GM23338 (cell line): ENCODE measurements around the gene PVR. TPM values are rescaled to one million over a fixed set of nuclear protein-coding genes. Genes with fewer than 3 reads are reported as not detected.

Source experiments
- ATAC-seq: fragments of 200-7000 bp; cut with Tn5 transposase; 3 replicates; pipeline ENCODE4 v1.9.1; 2020
- DNase-seq: peaks from one replicate; pipeline ENCODE4 v3.0.0-alpha.2; 2015; ENCODE audit warnings: low spot score
- H2AFZ ChIP-seq: fragments of 200-600 bp; sonication (generic); 2 replicates; pipeline ENCODE4 v1.8.0; 2016; ENCODE audit warnings: antibody characterized with exemption, mild to moderate bottlenecking, moderate library complexity
- H3F3A ChIP-seq: fragments of 200-600 bp; sonication (generic); replicated peaks from 2 replicates; pipeline ENCODE4 v1.8.0; 2017; ENCODE audit warnings: antibody characterized with exemption, mixed run types, low read depth
- H3K27ac ChIP-seq: fragments of 200-600 bp; sonication (generic); 2 replicates; pipeline ENCODE4 v1.6.1; 2016; ENCODE audit warnings: low read depth
- H3K27me3 ChIP-seq: fragments of 200-600 bp; sonication (generic); 2 replicates; pipeline ENCODE4 v1.8.0; 2016; ENCODE audit warnings: mild to moderate bottlenecking, mixed run types, moderate library complexity; ENCODE audit not compliant: insufficient read depth
- H3K36me3 ChIP-seq: fragments of 200-600 bp; sonication (generic); 2 replicates; pipeline ENCODE4 v1.8.0; 2016; ENCODE audit warnings: mild to moderate bottlenecking; ENCODE audit not compliant: insufficient read depth
- H3K4me1 ChIP-seq: fragments of 200-600 bp; sonication (generic); 2 replicates; pipeline ENCODE4 v1.8.0; 2016; ENCODE audit warnings: mild to moderate bottlenecking, moderate library complexity; ENCODE audit not compliant: insufficient read depth
- H3K4me2 ChIP-seq: fragments of 200-600 bp; sonication (generic); 2 replicates; pipeline ENCODE4 v1.7.1; 2017; ENCODE audit warnings: mixed run types
- H3K4me3 ChIP-seq: fragments of 200-600 bp; sonication (generic); 2 replicates; pipeline ENCODE4 v1.6.1; 2016; ENCODE audit warnings: mixed run types
- H3K79me2 ChIP-seq: fragments of 200-600 bp; sonication (generic); replicated peaks from 2 replicates; pipeline ENCODE4 v1.8.0; 2017; ENCODE audit warnings: mild to moderate bottlenecking; ENCODE audit not compliant: insufficient read depth
- H3K9me2 ChIP-seq: fragments of 200-600 bp; sonication (generic); 2 replicates; pipeline ENCODE4 v1.8.0; 2017; ENCODE audit not compliant: insufficient read depth
- H4K20me1 ChIP-seq: fragments of 200-600 bp; sonication (generic); replicated peaks from 2 replicates; pipeline ENCODE4 v1.8.0; 2017; ENCODE audit warnings: mild to moderate bottlenecking; ENCODE audit not compliant: insufficient read depth
- H3K27ac Mint-ChIP-seq: 2 replicates; pipeline ENCODE4 v1.8.0; 2020; ENCODE audit warnings: inconsistent platforms, mild to moderate bottlenecking, moderate library complexity, mixed read lengths
- H3K27me3 Mint-ChIP-seq: 3 replicates; pipeline ENCODE4 v1.8.0; 2022; ENCODE audit warnings: low read depth, mild to moderate bottlenecking, moderate library complexity, mixed read lengths, inconsistent platforms; ENCODE audit not compliant: insufficient read depth, poor library complexity
- H3K36me3 Mint-ChIP-seq: 3 replicates; pipeline ENCODE4 v1.8.0; 2021; ENCODE audit warnings: low read depth, mild to moderate bottlenecking, inconsistent platforms, moderate library complexity, mixed read lengths
- H3K4me1 Mint-ChIP-seq: 3 replicates; pipeline ENCODE4 v1.8.0; 2020; ENCODE audit warnings: mild to moderate bottlenecking, inconsistent platforms, mixed read lengths
- H3K4me3 Mint-ChIP-seq: 3 replicates; pipeline ENCODE4 v1.8.0; 2021; ENCODE audit warnings: moderate library complexity, mild to moderate bottlenecking, inconsistent platforms, mixed read lengths
- H3K9me3 Mint-ChIP-seq: 3 replicates; pipeline ENCODE4 v1.8.0; 2020; ENCODE audit warnings: moderate library complexity, mild to moderate bottlenecking, inconsistent platforms, mixed read lengths
- CREB1 ChIP-seq: fragments of 250-450 bp; sonication (Bioruptor Pico); IDR thresholded peaks from 2 replicates; pipeline ENCODE4 v1.5.0; 2020; ENCODE audit warnings: low read depth, mild to moderate bottlenecking, moderate library complexity
- CTCF ChIP-seq, 2 experiments: fragments of 200-600 bp in 1 of 2; sonication (generic) in 1 of 2; conservative IDR thresholded peaks; 2 replicates each; pipeline versions ENCODE4 v1.5.1 to v1.6.1; 2016 to 2017; ENCODE audit warnings: antibody characterized with exemption in 2 of 2, low read depth in 2 of 2, mild to moderate bottlenecking in 2 of 2, moderate library complexity in 1 of 2
- EZH2phosphoT487 ChIP-seq: fragments of 200-600 bp; sonication (generic); IDR thresholded peaks from one replicate; pipeline ENCODE4 v1.8.1; 2018; ENCODE audit warnings: antibody characterized with exemption; ENCODE audit not compliant: unreplicated experiment
- NANOG ChIP-seq: IDR thresholded peaks from 2 replicates; pipeline ENCODE4 v1.6.1; 2016; ENCODE audit warnings: antibody characterized with exemption, borderline replicate concordance
- POLR2AphosphoS5 ChIP-seq: IDR thresholded peaks from 2 replicates; pipeline ENCODE4 v1.6.1; 2016; ENCODE audit warnings: antibody characterized with exemption, low read depth
- REST ChIP-seq: IDR thresholded peaks from one replicate; pipeline ENCODE4 v1.6.1; 2018; ENCODE audit warnings: antibody characterized with exemption; ENCODE audit not compliant: unreplicated experiment
- ZNF331 ChIP-seq: fragments of 250-450 bp; sonication (Bioruptor Pico); IDR thresholded peaks from 2 replicates; pipeline ENCODE4 v1.5.0; 2020; ENCODE audit warnings: low read depth, mild to moderate bottlenecking, moderate library complexity
- polyA plus RNA-seq: library from polyadenylated mRNA; unstranded; fragments of >200 nt; fragmentation: Nextera tagmentation; extraction: Ambion mirVana; gene quantifications from 2 replicates; pipeline ENCODE4 v1.2.1, GENCODE V29; 2016
- total RNA-seq: library from RNA; depleted of rRNA; stranded (reverse); fragments of >200 nt; shearing (Covaris generic); gene quantifications from 2 replicates; pipeline ENCODE4 v1.2.3, GENCODE V29; 2014
- TF ChIP-seq, protein P1 (sequence below): IDR thresholded peaks from 2 replicates; pipeline ENCODE4 v1.6.1; 2016; ENCODE audit warnings: antibody characterized with exemption

Gene PVR
- total and polyA plus RNA-seq, 2 experiments from 2014 or later = 4.8 to 19.0 TPM

DNA sequence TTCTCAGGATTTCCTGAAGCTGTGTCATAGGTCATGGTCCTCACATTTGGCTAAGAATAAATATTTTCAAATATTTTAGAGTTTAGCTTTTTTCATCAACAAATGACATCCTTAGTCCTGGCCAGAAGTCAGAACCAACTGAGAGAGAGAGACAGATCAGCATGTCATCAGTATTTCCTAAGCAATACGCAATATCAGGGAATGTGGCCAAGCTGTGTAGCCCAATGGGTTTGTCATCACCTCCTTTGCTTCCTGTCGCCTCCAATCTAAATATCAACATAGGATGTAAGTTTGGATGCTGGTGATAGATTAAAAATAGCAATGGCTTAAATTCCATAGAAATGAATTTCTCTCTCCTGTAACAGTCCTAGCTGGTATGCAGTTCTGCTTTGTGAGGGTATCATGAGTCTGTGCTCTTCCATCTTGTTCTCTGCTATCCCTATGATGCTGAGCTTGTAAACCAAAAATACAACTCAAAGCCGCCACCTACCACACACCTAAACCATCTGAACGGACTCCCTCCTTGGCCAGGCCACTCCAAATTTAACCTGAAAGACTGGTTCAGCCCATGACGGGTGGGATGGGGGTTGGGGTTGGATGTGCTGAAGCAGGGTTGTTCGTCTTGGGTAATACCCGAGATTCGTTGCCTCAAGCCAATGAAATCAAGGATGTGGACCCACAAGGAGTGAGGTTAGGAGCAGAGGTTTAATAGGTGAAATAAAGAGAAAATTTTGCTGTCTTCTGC, 40.3 kb upstream of the PVR start:
- DNase-seq = no peak
- Histone ChIP-seq H3F3A (no peaks in the 10 kb centered on the region), H3K36me3 (no peaks in the 10 kb centered on the region), H4K20me1 (no peaks in the 10 kb centered on the region), H3K9me2 (peaks cover 17% of the 10 kb centered on the region), H3K4me1 (peaks cover 39% of the 10 kb centered on the region), H3K27ac (no peak overlapping the region), H3K79me2 (no peaks in the 10 kb centered on the region), H3K4me3 (no peak overlapping the region), H3K27me3 (no peaks in the 10 kb centered on the region), H2AFZ (peak overlapping the region; percentile 44; the same call in 1 of the 2 replicates), H3K4me2 (peak overlapping the region; percentile 67; the same call in 1 of the 2 replicates)
- Mint-ChIP-seq H3K4me1 (peaks cover 34% of the 10 kb centered on the region), H3K4me3 (no peak overlapping the region), H3K36me3 (no peaks in the 10 kb centered on the region; the same call in 2 of the 3 replicates), H3K27ac (no peak overlapping the region), H3K27me3 (no peaks in the 10 kb centered on the region), H3K9me3 (peaks cover 4% of the 10 kb centered on the region; the same call in 2 of the 3 replicates)
- no peak for ATAC-seq
- TF ChIP-seq, protein P1, sequence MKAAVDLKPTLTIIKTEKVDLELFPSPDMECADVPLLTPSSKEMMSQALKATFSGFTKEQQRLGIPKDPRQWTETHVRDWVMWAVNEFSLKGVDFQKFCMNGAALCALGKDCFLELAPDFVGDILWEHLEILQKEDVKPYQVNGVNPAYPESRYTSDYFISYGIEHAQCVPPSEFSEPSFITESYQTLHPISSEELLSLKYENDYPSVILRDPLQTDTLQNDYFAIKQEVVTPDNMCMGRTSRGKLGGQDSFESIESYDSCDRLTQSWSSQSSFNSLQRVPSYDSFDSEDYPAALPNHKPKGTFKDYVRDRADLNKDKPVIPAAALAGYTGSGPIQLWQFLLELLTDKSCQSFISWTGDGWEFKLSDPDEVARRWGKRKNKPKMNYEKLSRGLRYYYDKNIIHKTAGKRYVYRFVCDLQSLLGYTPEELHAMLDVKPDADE = no peak
- no peak for TF ChIP-seq ZNF331 (CRISPR knock-in tag)
- TF ChIP-seq CREB1 (CRISPR knock-in tag) = no peak
- no peak for TF ChIP-seq EZH2phosphoT487
- no peak for TF ChIP-seq NANOG
- TF ChIP-seq POLR2AphosphoS5 = no peak

DNA sequence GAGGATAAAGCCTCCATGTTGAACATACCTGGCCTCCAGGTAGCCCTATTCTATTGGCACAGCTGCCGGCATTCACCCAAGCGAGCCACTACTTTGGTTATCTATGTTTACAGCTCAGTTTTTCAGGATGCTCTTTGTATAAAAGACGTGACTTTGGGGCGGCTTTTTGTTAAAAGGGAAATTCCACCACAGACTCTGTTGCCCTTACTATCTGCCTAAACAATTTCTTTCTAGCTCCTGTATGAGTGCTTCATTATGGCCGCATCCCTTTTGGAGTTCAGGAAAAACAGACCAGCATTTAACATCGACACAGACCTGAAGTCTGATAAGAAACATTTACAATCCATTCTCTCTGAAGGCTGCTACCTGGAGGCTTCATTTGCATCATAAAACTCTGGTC, 39.5 kb upstream of the PVR start:
- peak overlapping the region; percentile 67; the same call in 1 of the 2 replicates for H3K4me2 ChIP-seq
- H3K9me3 Mint-ChIP-seq = no peaks in the 10 kb centered on the region; the same call in 1 of the 3 replicates
- H3K27ac Mint-ChIP-seq = no peak overlapping the region; the same call in 1 of the 2 replicates
- no peak for TF ChIP-seq ZNF331 (CRISPR knock-in tag)
- TF ChIP-seq CTCF (conservative IDR thresholded peaks at IDR 0.05; ENCODE audit: low read depth in 2 of 2) = no peak
- TF ChIP-seq REST = no peak

More for the DNA sequence above, 39.5 kb upstream of the PVR start:
- no peaks in the 10 kb centered on the region for H3K79me2 ChIP-seq
- no peaks in the 10 kb centered on the region for H3K27me3 Mint-ChIP-seq
- DNase-seq (no peak), ATAC-seq (no peak)
- H3K4me1 Mint-ChIP-seq = peaks cover 34% of the 10 kb centered on the region
- H3K4me3 Mint-ChIP-seq = no peak overlapping the region
- H3K27ac ChIP-seq = peak overlapping the region; percentile 60; the same call in 1 of the 2 replicates
- H3F3A ChIP-seq = no peaks in the 10 kb centered on the region
- H4K20me1 ChIP-seq = no peaks in the 10 kb centered on the region
- H2AFZ ChIP-seq = peak overlapping the region; percentile 44
- H3K9me2 ChIP-seq = peaks cover 8% of the 10 kb centered on the region
- no peaks in the 10 kb centered on the region for H3K36me3 ChIP-seq
- H3K36me3 Mint-ChIP-seq = no peaks in the 10 kb centered on the region; the same call in 2 of the 3 replicates
- H3K4me3 ChIP-seq = peak overlapping the region; percentile 11; the same call in 1 of the 2 replicates
- H3K4me1 ChIP-seq = peaks cover 41% of the 10 kb centered on the region
- H3K27me3 ChIP-seq = no peaks in the 10 kb centered on the region
